Jurkat, Clone E6-1 (cell line): ENCODE data around the gene ARPIN. TPM values are rescaled to one million over a fixed set of nuclear protein-coding genes. Genes with fewer than 3 reads are reported as not detected.
"Not testable (repeated sequence)": the region's sequence is repeated elsewhere in the genome, so short reads cannot be mapped to it uniquely, and the experiment has no call there.

Source experiments
- DNase-seq: peaks from one replicate; pipeline ENCODE4 v3.0.0-alpha.2; 2011; ENCODE audit warnings: low read depth, low spot score
- H3K4me3 ChIP-seq: 2 replicates; pipeline ENCODE4 v1.5.1; 2011; ENCODE audit warnings: mild to moderate bottlenecking, low read length, control low read depth, moderate library complexity
- polyA plus RNA-seq: library from polyadenylated mRNA; unstranded; fragments of >200 nt; gene quantifications from one replicate; pipeline ENCODE4 v1.2.1, GENCODE V29; 2012; ENCODE audit warnings: missing spikeins; ENCODE audit not compliant: insufficient read length, insufficient read depth

The ARPIN gene
- not detected for polyA plus RNA-seq

GRCh38 chr15:89912674-89913396, at the start of gene ARPIN:
TSS of gene ARPIN (minus strand) at chr15:89912952. CDS start at chr15:89912835, 117 bp downstream.
- DNase-seq = no peak
- H3K4me3 ChIP-seq = no peak within 1 kb of the TSS

DNA sequence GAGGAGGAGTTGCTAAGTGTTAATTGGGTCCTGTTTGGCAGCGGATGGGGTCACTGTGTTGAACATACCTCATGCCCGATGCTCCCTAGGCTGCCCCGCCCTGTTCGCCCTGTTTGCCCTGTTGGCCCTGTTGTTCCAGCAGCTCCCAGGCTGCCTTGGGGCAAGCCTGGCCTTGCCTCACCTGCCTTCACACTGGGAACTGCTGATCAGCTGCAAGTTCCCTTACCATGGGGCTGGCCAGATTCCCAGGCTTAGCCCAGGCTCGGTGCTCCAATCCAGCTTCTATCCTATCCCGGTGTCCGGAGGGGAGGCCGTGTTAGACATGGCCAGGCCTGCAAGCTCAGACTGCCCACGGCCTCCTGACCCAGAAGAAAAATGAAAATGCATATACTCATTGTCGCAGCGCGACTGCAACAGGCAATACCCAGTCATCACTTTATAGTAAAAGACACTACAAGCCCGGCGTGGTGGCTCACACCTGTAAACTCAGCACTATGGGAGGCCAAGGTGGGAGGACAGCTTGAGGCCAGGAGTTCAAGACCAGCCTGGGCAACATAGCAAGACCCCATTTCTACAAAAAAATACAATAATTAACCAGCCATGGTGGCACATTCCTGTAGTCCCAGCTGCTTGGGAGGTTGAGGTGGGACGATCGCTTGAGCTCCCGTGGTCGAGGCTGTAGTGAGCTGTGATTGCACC, 45.5 kb upstream of the ARPIN start:
- H3K4me3 ChIP-seq = no peak overlapping the region
- no peak for DNase-seq

DNA sequence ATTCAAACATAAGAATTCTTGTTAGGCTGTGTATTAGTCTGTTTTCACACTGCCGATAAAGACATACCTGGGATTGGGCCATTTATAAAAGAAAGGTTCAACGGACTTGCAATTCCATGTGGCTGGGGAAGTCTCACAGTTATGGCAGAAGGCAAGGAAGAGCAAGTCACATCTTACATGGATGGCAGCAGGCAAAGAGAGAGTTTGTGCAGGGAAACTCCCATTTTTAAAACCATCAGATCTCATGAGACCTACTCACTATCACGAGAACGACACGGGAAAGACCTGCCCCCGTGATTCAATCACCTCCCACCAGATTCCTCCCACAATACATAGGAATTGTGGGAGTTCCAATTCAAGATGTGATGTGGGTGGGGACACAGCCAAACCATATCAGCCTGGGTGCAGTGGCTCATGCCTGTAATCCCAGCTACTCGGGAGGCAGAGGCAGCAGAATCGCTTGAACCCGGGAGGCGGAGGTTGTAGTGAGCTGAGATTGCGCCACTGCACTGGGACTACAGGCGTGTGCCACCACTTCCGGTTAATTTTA, 42.8 kb upstream of the ARPIN start:
- not testable (repeated sequence) for DNase-seq, H3K4me3 ChIP-seq

DNA sequence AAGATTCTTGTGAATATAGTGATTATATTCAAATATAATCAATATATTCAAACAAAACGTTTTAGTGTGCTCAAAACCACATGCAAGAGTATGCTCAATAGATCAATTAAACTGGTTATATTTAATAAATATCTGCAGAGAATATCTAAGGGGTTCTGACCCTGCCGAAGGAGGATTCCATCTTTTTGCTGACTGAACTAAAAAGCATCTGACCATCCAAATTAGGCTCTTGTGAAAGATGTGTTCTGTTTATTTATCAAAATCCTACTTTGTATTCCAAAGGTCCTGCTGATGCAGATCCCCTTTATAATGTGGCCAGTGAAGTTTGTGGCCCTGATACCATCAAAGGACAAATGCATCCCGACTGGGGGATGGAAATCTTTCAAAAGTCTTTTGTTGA, 41.8 kb upstream of the ARPIN start:
- DNase-seq = no peak
- no peak overlapping the region for H3K4me3 ChIP-seq

DNA sequence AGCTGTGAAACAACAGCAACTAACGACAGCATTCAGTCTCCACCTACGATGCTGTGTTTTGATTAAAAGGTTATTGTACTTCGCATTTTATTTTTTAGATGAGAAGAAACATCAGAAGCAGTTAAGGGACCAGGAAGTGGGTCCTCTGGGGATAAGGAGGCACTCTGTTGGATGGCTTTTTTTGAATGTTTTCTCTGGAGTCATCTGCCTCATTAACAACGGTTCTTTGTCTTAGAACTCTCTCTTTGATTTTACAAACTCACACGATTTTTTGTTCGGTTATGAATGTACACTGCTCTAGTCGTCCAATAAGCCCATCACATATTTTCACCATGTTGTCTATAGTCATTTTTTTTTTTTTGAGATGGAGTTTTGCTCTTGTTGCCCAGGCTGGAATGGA, 36.0 kb upstream of the ARPIN start:
- no peak overlapping the region for H3K4me3 ChIP-seq
- DNase-seq = no peak

- DNase-seq = no peak
- no peak overlapping the region for H3K4me3 ChIP-seq
Measured at GRCh38 chr15:89947385-89947784, 34.6 kb upstream of the ARPIN start.

GRCh38 chr15:89946681-89947299, 34.0 kb upstream of the ARPIN start:
- DNase-seq = no peak
- H3K4me3 ChIP-seq = no peak overlapping the region

GRCh38 chr15:89943721-89944120, 31.0 kb upstream of the ARPIN start:
- not testable (repeated sequence) for H3K4me3 ChIP-seq, DNase-seq

- no peak overlapping the region for H3K4me3 ChIP-seq
Measured at GRCh38 chr15:89939910-89940309, 27.2 kb upstream of the ARPIN start.

GRCh38 chr15:89939377-89939776, 26.6 kb upstream of the ARPIN start:
- DNase-seq = not testable (repeated sequence)

More at GRCh38 chr15:89939910-89940309, 27.2 kb upstream of the ARPIN start:
- DNase-seq = no peak

GRCh38 chr15:89937365-89938350, 24.9 kb upstream of the ARPIN start:
- no peak overlapping the region for H3K4me3 ChIP-seq
- no peak for DNase-seq

More at GRCh38 chr15:89939377-89939776, 26.6 kb upstream of the ARPIN start:
- not testable (repeated sequence) for H3K4me3 ChIP-seq

GRCh38 chr15:89936786-89937265, 24.1 kb upstream of the ARPIN start:
- DNase-seq = no peak

DNA sequence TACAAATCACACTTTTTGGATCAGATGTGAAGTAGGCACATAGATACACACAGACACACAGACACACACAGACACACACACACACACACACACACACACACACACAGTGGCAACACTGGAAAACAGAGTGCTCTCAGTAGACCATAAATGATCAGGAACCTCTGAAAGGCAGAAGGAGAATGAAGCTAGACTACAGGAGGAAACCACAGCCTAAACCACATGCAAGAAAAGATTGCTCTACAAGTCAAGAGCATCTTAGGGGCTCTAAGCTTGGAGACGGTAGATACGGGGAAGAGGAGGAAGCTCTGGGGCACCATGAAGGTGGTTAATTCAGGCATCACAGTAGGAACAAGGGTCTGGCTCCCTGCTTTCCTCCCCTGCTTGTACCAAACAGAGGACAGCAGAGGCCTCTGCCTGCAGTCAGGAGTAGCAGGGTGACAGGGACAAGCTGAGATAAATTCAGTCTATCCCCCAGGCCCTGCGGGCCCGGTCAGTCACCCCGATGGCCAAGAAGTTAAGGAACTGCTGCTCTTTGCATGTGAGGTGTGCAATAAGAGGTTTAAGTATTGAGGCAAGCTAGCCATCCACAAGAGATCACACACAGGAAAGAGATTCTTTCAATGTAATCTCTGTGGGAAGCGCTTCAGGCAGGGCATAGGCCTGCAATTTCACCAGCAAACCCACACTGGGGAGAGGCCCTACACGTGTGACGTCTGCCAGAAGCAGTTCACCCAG, 23.5 kb upstream of the ARPIN start:
- DNase-seq = peak; percentile 98
- no peak overlapping the region for H3K4me3 ChIP-seq

More at GRCh38 chr15:89936786-89937265, 24.1 kb upstream of the ARPIN start:
- H3K4me3 ChIP-seq = no peak overlapping the region

DNA sequence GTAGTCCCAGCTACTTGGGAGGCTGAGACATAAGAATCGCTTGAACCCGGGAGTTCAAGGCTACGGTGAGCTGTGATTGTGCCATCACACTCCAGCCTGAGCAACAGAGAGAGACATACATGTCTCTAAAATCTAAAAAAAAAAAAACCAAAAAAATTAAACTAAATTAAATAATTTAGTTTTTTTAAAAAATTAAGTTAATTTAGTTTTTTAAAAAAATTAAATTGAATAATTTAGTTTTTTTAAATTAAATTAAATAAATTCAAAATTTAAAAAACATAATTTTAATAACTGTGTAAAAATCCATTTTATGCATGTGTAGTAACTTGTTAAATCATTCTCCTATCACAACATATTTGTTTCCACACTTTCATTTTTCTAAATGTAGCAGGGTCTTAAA, 20.1 kb upstream of the ARPIN start:
- DNase-seq = no peak
- no peak overlapping the region for H3K4me3 ChIP-seq

- no peak for DNase-seq
- H3K4me3 ChIP-seq = no peak overlapping the region
Measured at GRCh38 chr15:89928421-89928820, 15.7 kb upstream of the ARPIN start.

DNA sequence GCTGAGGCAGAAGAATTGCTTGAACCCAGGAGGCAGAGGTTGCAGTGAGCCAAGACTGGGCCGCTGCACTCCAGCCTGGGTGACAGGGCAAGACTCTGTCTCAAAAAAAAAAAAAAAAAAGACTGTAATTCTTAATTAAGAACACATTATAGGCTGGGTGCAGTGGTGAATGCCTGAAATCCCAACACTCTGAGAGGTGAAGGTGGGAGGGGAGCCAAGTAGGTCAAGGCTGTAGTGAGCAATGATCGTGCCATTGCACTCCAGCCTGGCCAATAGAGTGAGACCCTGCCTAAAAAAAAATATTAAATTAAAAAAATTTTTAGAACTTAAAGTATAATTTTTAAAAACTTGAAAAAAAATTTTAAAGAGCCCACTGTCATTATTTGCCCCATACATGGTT, 13.4 kb upstream of the ARPIN start:
- DNase-seq = no peak
- no peak overlapping the region for H3K4me3 ChIP-seq

DNA sequence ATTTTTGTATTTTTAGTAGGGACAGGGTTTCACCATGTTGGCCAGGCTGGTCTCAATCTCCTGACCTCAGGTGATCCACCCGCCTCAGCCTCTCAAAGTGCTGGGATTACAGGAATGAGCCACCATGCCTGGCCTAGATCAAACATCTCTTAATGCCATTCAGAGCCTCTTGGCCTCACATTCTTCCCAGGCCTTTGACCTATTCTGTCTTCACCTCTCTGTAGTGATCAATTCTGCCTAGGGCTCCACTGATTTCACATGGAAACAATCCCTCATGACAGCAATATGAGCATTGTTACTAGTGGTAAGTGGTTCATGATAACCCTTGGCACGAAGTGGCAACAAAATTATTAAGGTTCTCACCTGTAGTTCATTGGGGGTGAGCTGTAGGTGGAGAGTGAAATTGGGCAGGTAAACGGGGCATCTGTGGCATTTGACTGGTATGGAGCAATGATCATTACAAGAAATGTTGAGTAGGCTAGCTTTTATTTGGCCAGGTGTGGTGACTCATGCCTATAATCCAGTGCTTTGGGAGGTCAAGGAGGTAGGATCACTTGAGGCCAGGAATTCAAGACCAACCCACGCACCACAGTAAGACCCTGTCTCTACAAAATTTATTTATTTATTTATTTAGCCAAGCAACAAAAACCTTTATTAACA, 4.8 kb upstream of the ARPIN start:
- DNase-seq = no peak
- H3K4me3 ChIP-seq = no peak overlapping the region
